OCI-LY1 (cell line): Measurements from ENCODE around the gene EDC4.
A peak's percentile ranks its signal among the peaks of the same experiment; 100 is the strongest.

Experiments used
- H2AFZ ChIP-seq: fragments of 200-600 bp; sonication (generic), shearing (Covaris generic); 2 replicates; pipeline ENCODE4 v1.6.0; 2014; ENCODE audit warnings: antibody characterized with exemption, mild to moderate bottlenecking, low read length
- H3F3A ChIP-seq: fragments of 200-600 bp; sonication (generic), shearing (Covaris generic); 2 replicates; pipeline ENCODE4 v1.6.0; 2014; ENCODE audit warnings: mild to moderate bottlenecking, antibody characterized with exemption, low read length, moderate library complexity; ENCODE audit not compliant: insufficient read depth
- H3K27ac ChIP-seq: fragments of 200-600 bp; sonication (generic); 2 replicates; pipeline ENCODE4 v1.5.1; 2014; ENCODE audit warnings: low read length, mixed run types, mild to moderate bottlenecking, low read depth; ENCODE audit not compliant: poor library complexity, severe bottlenecking
- H3K27me3 ChIP-seq: fragments of 200-600 bp; sonication (generic); 2 replicates; pipeline ENCODE4 v1.6.0; 2014; ENCODE audit warnings: antibody characterized with exemption, mild to moderate bottlenecking, low read length, moderate library complexity; ENCODE audit not compliant: insufficient read depth
- H3K36me3 ChIP-seq: fragments of 200-600 bp; sonication (generic); 2 replicates; pipeline ENCODE4 v1.6.1; 2014; ENCODE audit warnings: mild to moderate bottlenecking, antibody characterized with exemption, low read length, moderate library complexity, mixed read lengths; ENCODE audit not compliant: insufficient read depth
- H3K4me1 ChIP-seq: fragments of 200-600 bp; sonication (generic); 2 replicates; pipeline ENCODE4 v1.5.1; 2014; ENCODE audit warnings: mild to moderate bottlenecking, low read length, moderate library complexity; ENCODE audit not compliant: insufficient read depth, severe bottlenecking
- H3K4me2 ChIP-seq: fragments of 200-600 bp; sonication (generic), shearing (Covaris generic); 2 replicates; pipeline ENCODE4 v1.6.1; 2014; ENCODE audit warnings: low read length
- H3K4me3 ChIP-seq: fragments of 200-600 bp; sonication (generic); 2 replicates; pipeline ENCODE4 v1.5.1; 2014; ENCODE audit warnings: low read length, low read depth, mild to moderate bottlenecking, mixed read lengths; ENCODE audit not compliant: poor library complexity, severe bottlenecking
- H3K79me2 ChIP-seq: fragments of 200-600 bp; shearing (Covaris generic); 2 replicates; pipeline ENCODE4 v1.6.1; 2016; ENCODE audit warnings: mixed run types, low read length, mixed read lengths; ENCODE audit not compliant: insufficient read depth
- H3K9ac ChIP-seq: fragments of 200-600 bp; sonication (generic), shearing (Covaris generic); 2 replicates; pipeline ENCODE4 v1.6.1; 2014; ENCODE audit warnings: mild to moderate bottlenecking, low read length, mixed read lengths
- H3K9me2 ChIP-seq: fragments of 200-600 bp; sonication (generic), shearing (Covaris generic); 2 replicates; pipeline ENCODE4 v1.6.1; 2014; ENCODE audit warnings: low read depth, mild to moderate bottlenecking, low read length, mixed read lengths
- H3K9me3 ChIP-seq: fragments of 200-600 bp; shearing (Covaris generic); 2 replicates; pipeline ENCODE4 v1.6.1; 2014; ENCODE audit warnings: low read length, mixed read lengths
- H4K20me1 ChIP-seq: fragments of 200-600 bp; sonication (generic), shearing (Covaris generic); 2 replicates; pipeline ENCODE4 v1.6.0; 2016; ENCODE audit warnings: mild to moderate bottlenecking, low read length; ENCODE audit not compliant: insufficient read depth
- CTCF ChIP-seq: fragments of 200-600 bp; sonication (generic), shearing (Covaris generic); IDR thresholded peaks from 2 replicates; pipeline ENCODE4 v1.5.1; 2017; ENCODE audit warnings: mild to moderate bottlenecking, antibody characterized with exemption, low read length, moderate library complexity, mixed read lengths
- EZH2 ChIP-seq: fragments of 200-600 bp; sonication (generic), shearing (Covaris generic); IDR thresholded peaks from 2 replicates; pipeline ENCODE4 v1.8.0; 2017; ENCODE audit warnings: borderline replicate concordance, mixed run types, mild to moderate bottlenecking, antibody characterized with exemption, low read length, moderate library complexity, mixed read lengths

Gene EDC4

GRCh38 chr16:67923414-67924116 lies 50.7 kb downstream of the EDC4 start:
- peaks cover 6% of the 10 kb centered on the region; the same call in 1 of the 2 replicates for H3K36me3 ChIP-seq
- no peak overlapping the region for H3K27ac ChIP-seq
- H2AFZ ChIP-seq = no peak overlapping the region
- H3K9me3 ChIP-seq = no peaks in the 10 kb centered on the region
- H3F3A ChIP-seq = no peaks in the 10 kb centered on the region
- no peaks in the 10 kb centered on the region for H3K9me2 ChIP-seq
- TF ChIP-seq CTCF (no peak), EZH2 (no peak)
- H3K4me2 ChIP-seq = no peak overlapping the region
- H3K79me2 ChIP-seq = no peaks in the 10 kb centered on the region
- H3K27me3 ChIP-seq = no peaks in the 10 kb centered on the region
- no peak overlapping the region for H3K9ac ChIP-seq
- peaks cover 14% of the 10 kb centered on the region for H3K4me1 ChIP-seq
- H4K20me1 ChIP-seq = no peaks in the 10 kb centered on the region
- H3K4me3 ChIP-seq = no peak overlapping the region

GRCh38 chr16:67924140-67924906 lies 51.5 kb downstream of the EDC4 start:
- H4K20me1 ChIP-seq = no peaks in the 10 kb centered on the region
- no peak overlapping the region for H3K4me3 ChIP-seq
- peaks cover 10% of the 10 kb centered on the region; the same call in 1 of the 2 replicates for H3K36me3 ChIP-seq
- no peak overlapping the region for H3K27ac ChIP-seq
- H3K4me1 ChIP-seq = peaks cover 14% of the 10 kb centered on the region
- no peak for TF ChIP-seq EZH2
- TF ChIP-seq CTCF = no peak
- no peaks in the 10 kb centered on the region for H3K9me3 ChIP-seq
- no peaks in the 10 kb centered on the region for H3K9me2 ChIP-seq
- no peak overlapping the region for H2AFZ ChIP-seq
- no peaks in the 10 kb centered on the region for H3K79me2 ChIP-seq
- H3F3A ChIP-seq = no peaks in the 10 kb centered on the region
- H3K27me3 ChIP-seq = no peaks in the 10 kb centered on the region
- no peak overlapping the region for H3K4me2 ChIP-seq
- no peak overlapping the region for H3K9ac ChIP-seq

- H3K4me2 ChIP-seq = no peak overlapping the region
- H3K27ac ChIP-seq = peak overlapping the region; percentile 9
- no peak overlapping the region; the same call in 1 of the 2 replicates for H3K9ac ChIP-seq
- no peaks in the 10 kb centered on the region for H3F3A ChIP-seq
- no peak overlapping the region for H2AFZ ChIP-seq
- H3K36me3 ChIP-seq = peaks cover 15% of the 10 kb centered on the region; the same call in 1 of the 2 replicates
- H3K27me3 ChIP-seq = no peaks in the 10 kb centered on the region
- TF ChIP-seq CTCF (no peak), EZH2 (no peak)
- H3K79me2 ChIP-seq = no peaks in the 10 kb centered on the region
- H3K4me1 ChIP-seq = peaks cover 14% of the 10 kb centered on the region
- H3K9me2 ChIP-seq = no peaks in the 10 kb centered on the region
- H4K20me1 ChIP-seq = no peaks in the 10 kb centered on the region
- no peak overlapping the region for H3K4me3 ChIP-seq
- H3K9me3 ChIP-seq = no peaks in the 10 kb centered on the region
Measured at GRCh38 chr16:67926181-67926750, 53.4 kb downstream of the EDC4 start.
